ENCODE data around the gene PAM16. TPM values are rescaled to one million over a fixed set of nuclear protein-coding genes. Genes with fewer than 3 reads are reported as not detected.

Gene PAM16
- total and polyA plus RNA-seq, 9 of the 15 experiments (the other 6 are each of a cell fraction or from before 2014, with no cell fraction given), result 38.7 to 273 (median 79.3) TPM

DNA sequence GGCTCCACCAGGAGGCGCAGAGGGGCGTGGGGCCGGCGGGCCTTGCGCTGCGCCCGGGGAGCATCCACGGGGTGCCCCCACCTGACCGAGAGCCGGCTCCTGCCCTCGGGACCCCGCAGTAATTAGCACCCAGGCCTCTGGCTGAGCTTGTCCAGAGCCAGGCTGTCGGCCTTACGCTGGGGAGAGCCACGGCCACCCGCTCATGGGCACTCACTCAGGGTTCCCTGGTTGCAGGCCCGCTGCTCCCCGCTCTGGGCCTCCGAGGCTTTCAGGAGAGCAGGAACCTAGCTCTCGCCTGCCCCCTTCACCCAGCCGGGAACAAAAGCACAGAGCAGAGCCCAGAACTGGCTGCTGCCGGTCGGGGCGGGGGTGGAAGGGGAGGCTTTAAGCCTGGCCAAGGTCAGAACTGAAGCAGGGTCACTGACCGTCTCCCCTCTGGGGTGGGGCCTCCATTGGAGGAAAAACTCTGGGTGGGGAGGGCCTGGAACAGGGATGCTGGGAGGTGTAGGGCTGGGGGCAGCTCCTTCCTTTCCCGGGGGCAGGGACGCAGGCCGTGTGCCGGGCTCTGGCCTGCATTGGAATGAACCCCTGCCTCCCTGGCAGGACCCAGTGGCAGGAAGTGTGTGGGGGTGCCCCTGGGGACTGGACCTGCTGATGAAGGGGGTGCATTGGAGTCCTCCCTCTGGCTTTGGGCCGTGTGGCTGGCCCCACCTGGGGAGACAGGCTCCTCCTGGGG, 22.9 kb downstream of the PAM16 start:
- Histone ChIP-seq H3K9ac (ENCODE audit: insufficient read depth in 1 of 2, low read depth in 2 of 2, low read length in 2 of 2) (peak overlapping the region in 1 of 2 experiments; percentile 68; a peak in 2 of 4 replicates), H2AFZ (ENCODE audit: low read depth, low read length) (no peak overlapping the region), H3K79me2 (ENCODE audit: control insufficient read depth, insufficient read depth, low read length) (peaks cover 9% of the 10 kb centered on the region; the same call in 2 of the 3 replicates), H3K9me1 (ENCODE audit: control insufficient read depth, insufficient read depth, low read length) (no peaks in the 10 kb centered on the region), H3K9me3 (replicated peaks; ENCODE audit: control insufficient read depth, insufficient read depth, low read depth, low read length) (no peaks in the 10 kb centered on the region), H3K27me3 (ENCODE audit: control insufficient read depth in 2 of 2, insufficient read depth in 2 of 2, low read length in 2 of 2) (no peaks in the 10 kb centered on the region), H4K20me1 (replicated peaks; ENCODE audit: control insufficient read depth, insufficient read depth, low read length) (0 out of 2 replicates have a peak, but pooled peaks cover 15% of the 10 kb centered on the region), H3K27ac (ENCODE audit: extremely low read depth, low read depth, low read length) (peak overlapping the region; percentile 39; the same call in 1 of the 3 replicates), H3K4me1 (replicated peaks in 1 of 2; ENCODE audit: control insufficient read depth in 2 of 2, insufficient read depth in 2 of 2, low read length in 2 of 2) (peaks cover 4 to 69% of the 10 kb centered on the region in 2 experiments), H3K4me3 (no peak overlapping the region), H3K4me2 (ENCODE audit: insufficient read depth, low read length) (no peak overlapping the region), H3K36me3 (ENCODE audit: control insufficient read depth, insufficient read depth, low read length) (no peaks in the 10 kb centered on the region)
- ChIA-PET POLR2A (interaction anchor here (0.9 to 1.1 kb wide), 4 partner anchors 9 to 128 kb away, joined by 3 to 5 read pairs (median 4); no protein-coding TSS in a partner anchor), CTCF (ENCODE audit: low intra/inter-chr PET ratio) (interaction anchor here (0.6 to 3.6 kb wide), 4 partner anchors 38 to 128 kb away, joined by 3 to 19 read pairs (median 10); no protein-coding TSS in a partner anchor)
- 67% methylated on average over 15 of the region's 30 CpGs for WGBS (ENCODE audit: insufficient coverage, low coverage, missing lambda C conversion rate)
- FAIRE-seq (no peak), DNase-seq (ENCODE audit: extremely low read depth in 1 of 4, low spot score in 3 of 4) (peak in 3 of 4 experiments; percentile 37 to 49 (median 44)), ATAC-seq (peak; percentile 45)
- BruUV-seq (replicated peaks), result no TSS peak
- in situ Hi-C loops (cut with MboI), result loop anchor here (10.0 kb wide), 2 partner anchors 123 to 343 kb away; no protein-coding TSS in a partner anchor
- intact Hi-C loops (cut with micrococcal nuclease), result no loop called here
- no peak for TF ChIP-seq ZEB2 (IDR thresholded peaks at IDR 0.05)
- no peak for TF ChIP-seq ILF3 (IDR thresholded peaks at IDR 0.05; ENCODE audit: borderline replicate concordance)
- no peak for TF ChIP-seq ZKSCAN3 (CRISPR knock-in tag; IDR thresholded peaks at IDR 0.05)
- TF ChIP-seq, protein P1, sequence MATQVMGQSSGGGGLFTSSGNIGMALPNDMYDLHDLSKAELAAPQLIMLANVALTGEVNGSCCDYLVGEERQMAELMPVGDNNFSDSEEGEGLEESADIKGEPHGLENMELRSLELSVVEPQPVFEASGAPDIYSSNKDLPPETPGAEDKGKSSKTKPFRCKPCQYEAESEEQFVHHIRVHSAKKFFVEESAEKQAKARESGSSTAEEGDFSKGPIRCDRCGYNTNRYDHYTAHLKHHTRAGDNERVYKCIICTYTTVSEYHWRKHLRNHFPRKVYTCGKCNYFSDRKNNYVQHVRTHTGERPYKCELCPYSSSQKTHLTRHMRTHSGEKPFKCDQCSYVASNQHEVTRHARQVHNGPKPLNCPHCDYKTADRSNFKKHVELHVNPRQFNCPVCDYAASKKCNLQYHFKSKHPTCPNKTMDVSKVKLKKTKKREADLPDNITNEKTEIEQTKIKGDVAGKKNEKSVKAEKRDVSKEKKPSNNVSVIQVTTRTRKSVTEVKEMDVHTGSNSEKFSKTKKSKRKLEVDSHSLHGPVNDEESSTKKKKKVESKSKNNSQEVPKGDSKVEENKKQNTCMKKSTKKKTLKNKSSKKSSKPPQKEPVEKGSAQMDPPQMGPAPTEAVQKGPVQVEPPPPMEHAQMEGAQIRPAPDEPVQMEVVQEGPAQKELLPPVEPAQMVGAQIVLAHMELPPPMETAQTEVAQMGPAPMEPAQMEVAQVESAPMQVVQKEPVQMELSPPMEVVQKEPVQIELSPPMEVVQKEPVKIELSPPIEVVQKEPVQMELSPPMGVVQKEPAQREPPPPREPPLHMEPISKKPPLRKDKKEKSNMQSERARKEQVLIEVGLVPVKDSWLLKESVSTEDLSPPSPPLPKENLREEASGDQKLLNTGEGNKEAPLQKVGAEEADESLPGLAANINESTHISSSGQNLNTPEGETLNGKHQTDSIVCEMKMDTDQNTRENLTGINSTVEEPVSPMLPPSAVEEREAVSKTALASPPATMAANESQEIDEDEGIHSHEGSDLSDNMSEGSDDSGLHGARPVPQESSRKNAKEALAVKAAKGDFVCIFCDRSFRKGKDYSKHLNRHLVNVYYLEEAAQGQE (IDR thresholded peaks at IDR 0.05; ENCODE audit: borderline replicate concordance), result peak; percentile 80
- TF ChIP-seq, protein P1 (CRISPR knock-in tag; IDR thresholded peaks at IDR 0.05; ENCODE audit: low read depth), result no peak
- TF ChIP-seq ZNF76 (CRISPR knock-in tag; IDR thresholded peaks at IDR 0.05; ENCODE audit: borderline replicate concordance), result no peak
- TF ChIP-seq, protein P2, sequence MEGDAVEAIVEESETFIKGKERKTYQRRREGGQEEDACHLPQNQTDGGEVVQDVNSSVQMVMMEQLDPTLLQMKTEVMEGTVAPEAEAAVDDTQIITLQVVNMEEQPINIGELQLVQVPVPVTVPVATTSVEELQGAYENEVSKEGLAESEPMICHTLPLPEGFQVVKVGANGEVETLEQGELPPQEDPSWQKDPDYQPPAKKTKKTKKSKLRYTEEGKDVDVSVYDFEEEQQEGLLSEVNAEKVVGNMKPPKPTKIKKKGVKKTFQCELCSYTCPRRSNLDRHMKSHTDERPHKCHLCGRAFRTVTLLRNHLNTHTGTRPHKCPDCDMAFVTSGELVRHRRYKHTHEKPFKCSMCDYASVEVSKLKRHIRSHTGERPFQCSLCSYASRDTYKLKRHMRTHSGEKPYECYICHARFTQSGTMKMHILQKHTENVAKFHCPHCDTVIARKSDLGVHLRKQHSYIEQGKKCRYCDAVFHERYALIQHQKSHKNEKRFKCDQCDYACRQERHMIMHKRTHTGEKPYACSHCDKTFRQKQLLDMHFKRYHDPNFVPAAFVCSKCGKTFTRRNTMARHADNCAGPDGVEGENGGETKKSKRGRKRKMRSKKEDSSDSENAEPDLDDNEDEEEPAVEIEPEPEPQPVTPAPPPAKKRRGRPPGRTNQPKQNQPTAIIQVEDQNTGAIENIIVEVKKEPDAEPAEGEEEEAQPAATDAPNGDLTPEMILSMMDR (IDR thresholded peaks at IDR 0.05 in 2 of 3, conservative IDR thresholded peaks at IDR 0.05 in 1 of 3; ENCODE audit: insufficient read depth in 2 of 3, low read depth in 1 of 3, low read length in 3 of 3), result peak in 2 of 3 experiments; percentile 12 to 24; a peak in 1 of 6 replicates
- no peak for TF ChIP-seq ZNF239 (CRISPR knock-in tag; IDR thresholded peaks at IDR 0.05)
- TF ChIP-seq POLR2A (conservative IDR thresholded peaks at IDR 0.05), result no peak
- TF ChIP-seq BDP1 (IDR thresholded peaks at IDR 0.05; ENCODE audit: insufficient read depth, insufficient read length), result no peak
- no peak for TF ChIP-seq TOE1 (IDR thresholded peaks at IDR 0.05; ENCODE audit: borderline replicate concordance)
- TF ChIP-seq TOE1 (CRISPR knock-in tag; IDR thresholded peaks at IDR 0.05; ENCODE audit: borderline replicate concordance, low read depth), result no peak

Measured in K562 (cell line).